Nephron progenitor cell (in vitro differentiated cells): ENCODE results near the gene GUCA2B.

ENCODE experiments used
- DNase-seq: peaks from one replicate; pipeline ENCODE4 v3.0.0; 2021
- H3K27ac Mint-ChIP-seq: 2 replicates; pipeline ENCODE4 v1.8.0; 2021; ENCODE audit warnings: mild to moderate bottlenecking, moderate library complexity, mixed read lengths
- H3K27me3 Mint-ChIP-seq: 2 replicates; pipeline ENCODE4 v1.8.0; 2021; ENCODE audit warnings: mild to moderate bottlenecking, low read depth, mixed read lengths; ENCODE audit not compliant: poor library complexity
- H3K36me3 Mint-ChIP-seq: 2 replicates; pipeline ENCODE4 v1.8.0; 2021; ENCODE audit warnings: low read depth, mixed read lengths
- H3K4me1 Mint-ChIP-seq: 2 replicates; pipeline ENCODE4 v1.8.0; 2021; ENCODE audit warnings: mixed read lengths
- H3K4me3 Mint-ChIP-seq: 2 replicates; pipeline ENCODE4 v1.8.0; 2021; ENCODE audit warnings: mild to moderate bottlenecking, moderate library complexity, mixed read lengths
- H3K9me3 Mint-ChIP-seq: 2 replicates; pipeline ENCODE4 v1.8.0; 2021; ENCODE audit warnings: mild to moderate bottlenecking, moderate library complexity, mixed read lengths
- TF ChIP-seq, protein P1 (sequence below): fragments of 200-600 bp; sonication (generic); IDR thresholded peaks from 2 replicates; pipeline ENCODE4 v1.5.0; 2021; ENCODE audit warnings: antibody characterized with exemption

GUCA2B gene

GRCh38 chr1:42152907-42153600 lies at the start of gene GUCA2B:
TSS of gene GUCA2B (plus strand) at chr1:42153410. CDS start at chr1:42153451, 41 bp downstream.
- Mint-ChIP-seq H3K9me3 (no peaks in the 10 kb centered on the region), H3K27ac (no peak within 1 kb of the TSS), H3K36me3 (no peaks in the 10 kb centered on the region), H3K27me3 (peaks cover 18% of the 10 kb centered on the region), H3K4me3 (no peak within 1 kb of the TSS), H3K4me1 (no peaks in the 10 kb centered on the region)
- DNase-seq, result no peak
- TF ChIP-seq, protein P1, sequence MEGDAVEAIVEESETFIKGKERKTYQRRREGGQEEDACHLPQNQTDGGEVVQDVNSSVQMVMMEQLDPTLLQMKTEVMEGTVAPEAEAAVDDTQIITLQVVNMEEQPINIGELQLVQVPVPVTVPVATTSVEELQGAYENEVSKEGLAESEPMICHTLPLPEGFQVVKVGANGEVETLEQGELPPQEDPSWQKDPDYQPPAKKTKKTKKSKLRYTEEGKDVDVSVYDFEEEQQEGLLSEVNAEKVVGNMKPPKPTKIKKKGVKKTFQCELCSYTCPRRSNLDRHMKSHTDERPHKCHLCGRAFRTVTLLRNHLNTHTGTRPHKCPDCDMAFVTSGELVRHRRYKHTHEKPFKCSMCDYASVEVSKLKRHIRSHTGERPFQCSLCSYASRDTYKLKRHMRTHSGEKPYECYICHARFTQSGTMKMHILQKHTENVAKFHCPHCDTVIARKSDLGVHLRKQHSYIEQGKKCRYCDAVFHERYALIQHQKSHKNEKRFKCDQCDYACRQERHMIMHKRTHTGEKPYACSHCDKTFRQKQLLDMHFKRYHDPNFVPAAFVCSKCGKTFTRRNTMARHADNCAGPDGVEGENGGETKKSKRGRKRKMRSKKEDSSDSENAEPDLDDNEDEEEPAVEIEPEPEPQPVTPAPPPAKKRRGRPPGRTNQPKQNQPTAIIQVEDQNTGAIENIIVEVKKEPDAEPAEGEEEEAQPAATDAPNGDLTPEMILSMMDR, result no peak

GRCh38 chr1:42105025-42105424 lies 48.2 kb upstream of the GUCA2B start:
- TF ChIP-seq, protein P1, result no peak
- H3K9me3 Mint-ChIP-seq, result peaks cover 13% of the 10 kb centered on the region
- peaks cover 35% of the 10 kb centered on the region for H3K27me3 Mint-ChIP-seq
- no peak for DNase-seq
- no peak overlapping the region for H3K27ac Mint-ChIP-seq
- no peaks in the 10 kb centered on the region for H3K36me3 Mint-ChIP-seq
- H3K4me3 Mint-ChIP-seq, result no peak overlapping the region
- H3K4me1 Mint-ChIP-seq, result no peaks in the 10 kb centered on the region

GRCh38 chr1:42108309-42108708 lies 44.9 kb upstream of the GUCA2B start:
- H3K9me3 Mint-ChIP-seq, result peaks cover 3% of the 10 kb centered on the region
- no peak for DNase-seq
- H3K4me3 Mint-ChIP-seq, result no peak overlapping the region
- no peaks in the 10 kb centered on the region for H3K4me1 Mint-ChIP-seq
- peaks cover 47% of the 10 kb centered on the region for H3K27me3 Mint-ChIP-seq
- TF ChIP-seq, protein P1, result no peak
- no peaks in the 10 kb centered on the region for H3K36me3 Mint-ChIP-seq
- H3K27ac Mint-ChIP-seq, result no peak overlapping the region

DNA sequence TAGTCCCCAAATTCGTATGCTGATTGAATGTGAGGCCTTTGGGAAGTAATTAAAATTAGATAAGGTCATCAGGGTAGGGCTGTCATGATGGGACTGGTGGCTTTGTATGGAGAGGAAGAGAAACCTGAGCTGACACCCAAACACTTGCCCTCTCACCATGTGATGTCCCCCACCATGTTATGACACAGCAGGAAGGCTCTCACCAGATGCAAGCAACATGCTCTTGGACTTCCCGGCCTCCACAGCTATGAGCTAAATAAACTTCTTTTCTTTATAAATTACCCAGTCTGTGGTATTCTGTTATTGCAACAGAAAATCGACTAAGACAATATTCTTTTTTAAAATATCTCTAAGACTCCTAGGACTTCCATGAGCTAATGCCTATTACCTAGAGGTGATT lies 43.6 kb upstream of the GUCA2B start:
- DNase-seq, result no peak
- peaks cover 3% of the 10 kb centered on the region for H3K9me3 Mint-ChIP-seq
- TF ChIP-seq, protein P1, result no peak
- H3K4me3 Mint-ChIP-seq, result no peak overlapping the region
- no peaks in the 10 kb centered on the region for H3K4me1 Mint-ChIP-seq
- no peaks in the 10 kb centered on the region for H3K36me3 Mint-ChIP-seq
- H3K27me3 Mint-ChIP-seq, result peaks cover 34% of the 10 kb centered on the region
- no peak overlapping the region for H3K27ac Mint-ChIP-seq

- no peaks in the 10 kb centered on the region for H3K4me1 Mint-ChIP-seq
- peaks cover 35% of the 10 kb centered on the region for H3K27me3 Mint-ChIP-seq
- no peak for DNase-seq
- no peak overlapping the region for H3K4me3 Mint-ChIP-seq
- peaks cover 3% of the 10 kb centered on the region for H3K9me3 Mint-ChIP-seq
- no peaks in the 10 kb centered on the region for H3K36me3 Mint-ChIP-seq
- H3K27ac Mint-ChIP-seq, result no peak overlapping the region
- TF ChIP-seq, protein P1, result no peak
Measured at GRCh38 chr1:42114229-42114628, 39.0 kb upstream of the GUCA2B start.

DNA sequence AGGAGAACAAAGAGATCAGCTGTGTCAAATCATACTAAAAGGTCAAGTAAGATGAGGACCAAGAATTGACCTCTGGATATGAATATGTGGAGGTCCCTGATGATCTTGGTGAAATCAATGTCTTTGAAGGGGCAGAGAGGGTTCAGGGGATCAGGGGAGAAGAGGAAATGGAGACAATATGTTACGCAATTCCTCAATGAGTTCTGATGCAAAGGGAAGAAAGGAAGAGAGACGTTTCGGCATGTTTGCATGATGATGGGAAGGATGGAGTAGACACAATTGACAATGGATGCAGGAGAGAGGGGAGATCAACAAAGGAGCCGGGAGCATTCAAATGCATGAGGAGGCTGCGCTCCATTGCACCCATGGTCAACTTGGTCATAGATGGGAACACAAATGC lies 36.0 kb upstream of the GUCA2B start:
- peaks cover 26% of the 10 kb centered on the region for H3K27me3 Mint-ChIP-seq
- DNase-seq, result no peak
- no peaks in the 10 kb centered on the region for H3K4me1 Mint-ChIP-seq
- H3K4me3 Mint-ChIP-seq, result no peak overlapping the region
- H3K36me3 Mint-ChIP-seq, result no peaks in the 10 kb centered on the region
- TF ChIP-seq, protein P1, result no peak
- H3K27ac Mint-ChIP-seq, result no peak overlapping the region
- peaks cover 6% of the 10 kb centered on the region for H3K9me3 Mint-ChIP-seq
